Endothelial cell of umbilical vein (primary cell): ENCODE results near the gene TRIM65. TPM values are rescaled to one million over a fixed set of nuclear protein-coding genes. Genes with fewer than 3 reads are reported as not detected.

Source experiments
- BruUV-seq: library from RNA; stranded (reverse); fragments of 400-500 nt; replicated peaks from 2 replicates; lab custom pipeline; 2021; lab: Mats Ljungman, UMichigan
- CTCF ChIA-PET: fragments of 300-600, 350-600 bp; sonication (Branson Sonifier 250); formaldehyde crosslinking; loops from one replicate; lab custom pipeline; 2021; ENCODE audit warnings: antibody characterized with exemption, inconsistent platforms; lab: Charles Lee
- POLR2A ChIA-PET: fragments of 300-600, 350-600 bp; sonication (Branson Sonifier 250); formaldehyde crosslinking; loops from one replicate; lab custom pipeline; 2021; ENCODE audit warnings: antibody characterized with exemption, inconsistent platforms; lab: Charles Lee
- DNase-seq: peaks from one replicate; pipeline ENCODE4 v3.0.0-alpha.2; 2011; ENCODE audit warnings: low read depth, low spot score
- FAIRE-seq: peaks from 2 replicates; lab custom pipeline; 2011; peaks lifted over from hg19 to GRCh38; lab: Jason Lieb, UNC
- H2AFZ ChIP-seq: 2 replicates; pipeline ENCODE4 v1.6.0; 2012; ENCODE audit warnings: low read depth, low read length, control low read depth, inconsistent platforms
- H3K27ac ChIP-seq: 2 replicates; pipeline ENCODE4 v1.5.1; 2011; ENCODE audit warnings: low read depth, mild to moderate bottlenecking, control low read depth, low read length, moderate library complexity; ENCODE audit not compliant: insufficient read depth
- H3K27me3 ChIP-seq, 2 experiments: 2 replicates each; pipeline versions ENCODE4 v1.6.0 to v1.6.1; 2011; ENCODE audit warnings: low read length in 2 of 2, mixed read lengths in 1 of 2; ENCODE audit not compliant: control insufficient read depth in 2 of 2, insufficient read depth in 2 of 2
- H3K36me3 ChIP-seq, 2 experiments: 2 replicates in 1 of 2; 3 replicates in 1 of 2; pipeline ENCODE4 v1.5.1; 2011; ENCODE audit warnings: low read length in 2 of 2, mild to moderate bottlenecking in 1 of 2, moderate library complexity in 1 of 2; ENCODE audit not compliant: control insufficient read depth in 2 of 2, insufficient read depth in 2 of 2; ENCODE audit errors: extremely low read depth in 1 of 2
- H3K4me1 ChIP-seq: 3 replicates; pipeline ENCODE4 v1.5.1; 2011; ENCODE audit warnings: mild to moderate bottlenecking, low read length; ENCODE audit not compliant: control insufficient read depth, insufficient read depth; ENCODE audit errors: extremely low read depth
- H3K4me2 ChIP-seq: 2 replicates; pipeline ENCODE4 v1.6.1; 2011; ENCODE audit warnings: low read length, control low read depth, mixed read lengths; ENCODE audit not compliant: insufficient read depth
- H3K4me3 ChIP-seq, 3 experiments: fragments of 200-600 bp in 1 of 3; sonication (generic), shearing (Covaris generic) in 1 of 3; replicated peaks in 1 of 3; 2 replicates each; pipeline ENCODE4 v1.5.1; 2011 to 2016; ENCODE audit warnings: control low read depth in 3 of 3, low read length in 3 of 3, mild to moderate bottlenecking in 2 of 3, inconsistent platforms in 1 of 3, low read depth in 1 of 3, moderate library complexity in 1 of 3; ENCODE audit not compliant: insufficient read depth in 1 of 3
- H3K79me2 ChIP-seq: 2 replicates; pipeline ENCODE4 v1.6.0; 2012; ENCODE audit warnings: low read length, inconsistent platforms; ENCODE audit not compliant: control insufficient read depth, insufficient read depth
- H3K9ac ChIP-seq: replicated peaks from 2 replicates; pipeline ENCODE3; 2011; ENCODE audit warnings: low read length, control low read depth; ENCODE audit not compliant: insufficient read depth; ENCODE audit errors: extremely low read depth
- H3K9me1 ChIP-seq: replicated peaks from 3 replicates; pipeline ENCODE4 v1.6.0; 2011; ENCODE audit warnings: mild to moderate bottlenecking, low read length; ENCODE audit not compliant: control insufficient read depth, insufficient read depth; ENCODE audit errors: extremely low read depth
- H3K9me3 ChIP-seq: replicated peaks from 2 replicates; pipeline ENCODE4 v1.5.1; 2012; ENCODE audit warnings: low read length, inconsistent platforms; ENCODE audit not compliant: control insufficient read depth, insufficient read depth
- H4K20me1 ChIP-seq: replicated peaks from 2 replicates; pipeline ENCODE3; 2011; ENCODE audit warnings: mild to moderate bottlenecking, low read length; ENCODE audit not compliant: control insufficient read depth, insufficient read depth; ENCODE audit errors: extremely low read depth
- CTCF ChIP-seq, 2 donors: IDR thresholded peaks; 1 replicate in 1 of 2; 2 replicates in 1 of 2; pipeline ENCODE4 v1.5.1; 2011; ENCODE audit warnings: low read length in 2 of 2, mild to moderate bottlenecking in 2 of 2, moderate library complexity in 2 of 2, control low read depth in 1 of 2, inconsistent platforms in 1 of 2, low read depth in 1 of 2; ENCODE audit not compliant: insufficient read depth in 1 of 2; ENCODE audit errors: extremely low read depth in 1 of 2
- EZH2 ChIP-seq: IDR thresholded peaks from 2 replicates; pipeline ENCODE4 v1.6.1; 2012; ENCODE audit warnings: borderline replicate concordance, low read depth, mild to moderate bottlenecking, moderate library complexity, low read length, inconsistent platforms; ENCODE audit not compliant: severe bottlenecking
- FOS ChIP-seq: IDR thresholded peaks from 2 replicates; pipeline ENCODE4 v1.6.1; 2011; ENCODE audit warnings: mild to moderate bottlenecking, low read length, moderate library complexity, borderline replicate concordance; ENCODE audit not compliant: insufficient read depth
- GATA2 ChIP-seq: IDR thresholded peaks from 2 replicates; pipeline ENCODE4 v1.7.0; 2011; ENCODE audit warnings: low read depth, mild to moderate bottlenecking, moderate library complexity, mixed read lengths, low read length; ENCODE audit not compliant: insufficient read length, insufficient read depth
- JUN ChIP-seq: IDR thresholded peaks from 2 replicates; pipeline ENCODE4 v1.6.1; 2011; ENCODE audit warnings: borderline replicate concordance, low read depth; ENCODE audit not compliant: insufficient read length, insufficient read depth
- MAX ChIP-seq: IDR thresholded peaks from 2 replicates; pipeline ENCODE4 v1.6.1; 2011; ENCODE audit not compliant: insufficient read depth, insufficient read length
- MYC ChIP-seq: IDR thresholded peaks from one replicate; pipeline ENCODE4 v1.6.1; 2011; ENCODE audit warnings: mild to moderate bottlenecking, low read depth, low read length
- POLR2A ChIP-seq: IDR thresholded peaks from 2 replicates; pipeline ENCODE4 v1.6.1; 2012; ENCODE audit warnings: low read depth, mild to moderate bottlenecking, control low read depth, low read length
- POLR2AphosphoS5 ChIP-seq: IDR thresholded peaks from 2 replicates; pipeline ENCODE4 v1.6.1; 2012; ENCODE audit warnings: low read depth, mild to moderate bottlenecking, control low read depth, low read length, moderate library complexity; ENCODE audit not compliant: insufficient read depth
- dilution Hi-C: fragments of 300-500 bp; cut with MboI; formaldehyde crosslinking; loops from one replicate; pipeline ENCODE4 v1.15.0; 2019; ENCODE audit warnings: low sequenced_read_pairs; ENCODE audit not compliant: extremely low pct_ligation_motif_present
- intact Hi-C: fragments of 100-400 bp; cut with micrococcal nuclease; formaldehyde crosslinking; loops from one replicate; pipeline ENCODE4 v1.10.0; 2022
- polyA plus RNA-seq, 4 experiments: library from polyadenylated mRNA; depleted of rRNA in 3 of 4; stranded (reverse) in 3 of 4; unstranded in 1 of 4; fragments of >200 nt; gene quantifications; 2 replicates each; pipeline versions ENCODE4 v1.2.1 to v1.2.3, GENCODE V29; 2011 to 2012; ENCODE audit warnings: missing spikeins in 1 of 4
- total RNA-seq: library from RNA; stranded (reverse); gene quantifications from 2 replicates; pipeline ENCODE4 v1.2.3, GENCODE V29; 2021

The TRIM65 gene
- total and polyA plus RNA-seq, 2 donors (not counting 3 experiments of a cell fraction or from before 2014, with no cell fraction given) = 19.3 to 33.5 TPM

GRCh38 chr17:75854881-75855309, 41.9 kb downstream of the TRIM65 start:
- Histone ChIP-seq H2AFZ (no peak overlapping the region), H3K4me2 (peak overlapping the region; percentile 84), H3K4me1 (peaks cover 39% of the 10 kb centered on the region), H3K27ac (peak overlapping the region; percentile 89), H3K9me1 (no peaks in the 10 kb centered on the region), H3K9me3 (no peaks in the 10 kb centered on the region), H3K27me3 (no peaks in the 10 kb centered on the region), H3K36me3 (peaks cover 0 to 13% of the 10 kb centered on the region in 2 experiments), H3K9ac (peak overlapping the region; percentile 48), H3K79me2 (peaks cover 13% of the 10 kb centered on the region), H3K4me3 (peak overlapping the region; percentile 19 to 76 (median 70)), H4K20me1 (no peaks in the 10 kb centered on the region)
- BruUV-seq = no TSS peak
- no peak for TF ChIP-seq MAX
- TF ChIP-seq EZH2 = no peak
- TF ChIP-seq GATA2 = no peak
- TF ChIP-seq FOS = no peak
- no peak for TF ChIP-seq MYC
- no peak for TF ChIP-seq POLR2A
- no peak for TF ChIP-seq CTCF (IDR thresholded peaks at IDR 0.05; ENCODE audit: extremely low read depth in 1 of 2, insufficient read depth in 1 of 2, low read depth in 1 of 2, low read length in 2 of 2)
- TF ChIP-seq JUN = no peak
- no peak for TF ChIP-seq POLR2AphosphoS5
- dilution Hi-C loops (no loop called here), intact Hi-C loops (loop anchor here (1.0 to 2.0 kb wide), 6 partner anchors 10 to 70 kb away; partner anchors contain the start of genes TRIM65 and UNK)
- CTCF ChIA-PET = interaction anchor here (0.7 to 11.3 kb wide), 17 partner anchors 9 to 585 kb away, joined by 3 to 241 read pairs (median 6); partner anchors contain the start of genes MRPL38, TRIM47 and TRIM65
- FAIRE-seq = no peak
- POLR2A ChIA-PET = interaction anchor here (0.6 to 2.8 kb wide), 11 partner anchors 8 to 220 kb away, joined by 3 to 23 read pairs (median 5); partner anchors contain the start of genes FBF1 and GALR2
- DNase-seq = no peak
